Fibroblast of the aortic adventitia (primary cell): Measurements from ENCODE around the gene MOGAT1. TPM values are rescaled to one million over a fixed set of nuclear protein-coding genes. Genes with fewer than 3 reads are reported as not detected.
A peak's percentile ranks its signal among the peaks of the same experiment; 100 is the strongest.

Source experiments
- DNase-seq: peaks from one replicate; pipeline ENCODE4 v3.0.0-alpha.2; 2010; ENCODE audit warnings: low read depth
- H3K4me3 ChIP-seq: 2 replicates; pipeline ENCODE4 v1.5.1; 2011; ENCODE audit warnings: low read depth, mild to moderate bottlenecking, control low read depth, low read length, moderate library complexity
- CTCF ChIP-seq: IDR thresholded peaks from 2 replicates; pipeline ENCODE4 v1.5.1; 2011; ENCODE audit warnings: mild to moderate bottlenecking, low read length, control low read depth, inconsistent platforms; ENCODE audit not compliant: insufficient read depth
- total RNA-seq: library from RNA; depleted of rRNA; stranded (reverse); fragments of >200 nt; gene quantifications from 2 replicates; pipeline ENCODE4 v1.2.3, GENCODE V29; 2012; ENCODE audit warnings: low replicate concordance

MOGAT1 gene
- total RNA-seq, 1 donor: not detected

GRCh38 chr2:222669353-222669752, 2.1 kb upstream of the MOGAT1 start:
- no peak for TF ChIP-seq CTCF

GRCh38 chr2:222670191-222671038, 1.0 kb upstream of the MOGAT1 start:
- DNase-seq: no peak
- TF ChIP-seq CTCF: no peak
- no peak overlapping the region for H3K4me3 ChIP-seq

More at GRCh38 chr2:222669353-222669752, 2.1 kb upstream of the MOGAT1 start:
- H3K4me3 ChIP-seq: no peak overlapping the region
- DNase-seq: no peak

- no peak for DNase-seq
- H3K4me3 ChIP-seq: peak overlapping the region; percentile 58
Observed at GRCh38 chr2:222672068-222672401, 577 bp downstream of the MOGAT1 start.

GRCh38 chr2:222673273-222673672, 1.8 kb downstream of the MOGAT1 start:
- H3K4me3 ChIP-seq: no peak overlapping the region
- no peak for TF ChIP-seq CTCF
- no peak for DNase-seq

More at GRCh38 chr2:222672068-222672401, 577 bp downstream of the MOGAT1 start:
- no peak for TF ChIP-seq CTCF

GRCh38 chr2:222673883-222674282, 2.4 kb downstream of the MOGAT1 start:
- TF ChIP-seq CTCF: no peak
- DNase-seq: no peak
- H3K4me3 ChIP-seq: no peak overlapping the region

GRCh38 chr2:222677981-222678380, 6.5 kb downstream of the MOGAT1 start:
- H3K4me3 ChIP-seq: no peak overlapping the region
- TF ChIP-seq CTCF: no peak
- DNase-seq: no peak
